Pancreas (tissue), 10 donors: ENCODE results near the gene SUSD5. TPM values are rescaled to one million over a fixed set of nuclear protein-coding genes. Genes with fewer than 3 reads are reported as not detected.

ENCODE experiments used
- ATAC-seq, 4 donors: fragments of 200-7000 bp; cut with Tn5 transposase; one replicate each; pipeline versions ENCODE4 v1.8.0 to v1.9.1; 2020; ENCODE audit warnings: mild to moderate bottlenecking in 4 of 4, moderate library complexity in 4 of 4
- DNase-seq, 6 donors: peaks; one replicate each; pipeline ENCODE4 v3.0.0-alpha.2; 2020
- FAIRE-seq: peaks from 2 replicates; lab custom pipeline; 2012; peaks lifted over from hg19 to GRCh38; lab: Jason Lieb, UNC
- H3K27ac ChIP-seq, 4 donors: fragments of 200-600 bp; sonication (generic); 1 replicate in 3 of 4; 2 replicates in 1 of 4; pipeline versions ENCODE4 v1.5.0 to v1.8.0; 2020
- H3K27me3 ChIP-seq, 4 donors: fragments of 200-600 bp; one replicate each; pipeline ENCODE4 v1.8.0; 2021
- H3K36me3 ChIP-seq, 3 donors: fragments of 200-600 bp; sonication (generic) in 1 of 3; one replicate each; pipeline versions ENCODE4 v1.5.0 to v1.8.0; 2020 to 2021
- H3K4me1 ChIP-seq, 3 donors: fragments of 200-600 bp; one replicate each; pipeline ENCODE4 v1.8.0; 2021
- H3K4me3 ChIP-seq, 4 donors: fragments of 200-600 bp; sonication (generic) in 2 of 4; one replicate each; pipeline versions ENCODE4 v1.5.0 to v1.8.0; 2020 to 2021
- H3K9me3 ChIP-seq, 4 donors: fragments of 200-600 bp; one replicate each; pipeline ENCODE4 v1.8.0; 2021
- WGBS, 2 donors: extraction: QIAGEN DNeasy Blood & Tissue Kit; methylation state at CpG; one replicate each; pipeline ENCODE4 v1.1.7; 2013; 5-methylcytosine and 5-hydroxymethylcytosine counted together
- intact Hi-C, 3 donors: fragments of 100-400 bp; cut with DNase I; formaldehyde crosslinking; loops; one replicate each; pipeline versions ENCODE4 v1.11.1 to v1.14.2; 2022
- polyA plus RNA-seq, 2 donors: library from polyadenylated mRNA; stranded (reverse); fragments of 200-250 nt; gene quantifications; one replicate each; pipeline ENCODE4 v1.2.3, GENCODE V29; 2013
- total RNA-seq, 6 donors: library from RNA; stranded (reverse); fragmentation: NEBNext Ultra II Directional in 4 of 6; extraction: Animal tissue kit (Norgen Biotek cat#: 25700) in 4 of 6; gene quantifications; one replicate each; pipeline versions ENCODE4 v1.2.1 to v1.2.4, GENCODE V29; 2021 to 2023
- TF ChIP-seq, protein P1 (sequence below), 4 donors: fragments of 200-600 bp; sonication (generic) in 3 of 4; IDR thresholded peaks; one replicate each; pipeline versions ENCODE4 v1.5.0 to v1.8.0; 2021; ENCODE audit warnings: antibody characterized with exemption in 4 of 4
- donor health status: healthy with polysubstance abuse.
- donor health status: DM: no; HTN: no; CAD: no; lungs with moderate emphysema.
- donor health status: DM: no; HTN: no; CAD: no.
- donor health status: control.
- donor health status: control.
- donor health status: Bipolar disorder and iron deficiency.
- donor health status: DM: yes; HTN: yes; CAD: no.
- donor health status: DM: no; HTN: no; CAD: no.
- donor health status: DM: no; HTN: no; CAD: no.
- donor health status: DM: yes; HTN: yes; CAD: no.

Gene SUSD5
- total and polyA plus RNA-seq, 8 donors, result 0.05 to 0.54 (median 0.21) TPM

- Histone ChIP-seq H3K9me3 (no peaks in the 10 kb centered on the region), H3K4me1 (no peaks in the 10 kb centered on the region), H3K4me3 (no peak overlapping the region), H3K36me3 (no peaks in the 10 kb centered on the region), H3K27ac (no peak overlapping the region), H3K27me3 (no peaks in the 10 kb centered on the region)
- WGBS, 2 donors, result 45 to 46% methylated on average over 6 of the region's 6 CpGs
- FAIRE-seq, result no peak
- intact Hi-C loops, result no loop called here
- TF ChIP-seq, protein P1, sequence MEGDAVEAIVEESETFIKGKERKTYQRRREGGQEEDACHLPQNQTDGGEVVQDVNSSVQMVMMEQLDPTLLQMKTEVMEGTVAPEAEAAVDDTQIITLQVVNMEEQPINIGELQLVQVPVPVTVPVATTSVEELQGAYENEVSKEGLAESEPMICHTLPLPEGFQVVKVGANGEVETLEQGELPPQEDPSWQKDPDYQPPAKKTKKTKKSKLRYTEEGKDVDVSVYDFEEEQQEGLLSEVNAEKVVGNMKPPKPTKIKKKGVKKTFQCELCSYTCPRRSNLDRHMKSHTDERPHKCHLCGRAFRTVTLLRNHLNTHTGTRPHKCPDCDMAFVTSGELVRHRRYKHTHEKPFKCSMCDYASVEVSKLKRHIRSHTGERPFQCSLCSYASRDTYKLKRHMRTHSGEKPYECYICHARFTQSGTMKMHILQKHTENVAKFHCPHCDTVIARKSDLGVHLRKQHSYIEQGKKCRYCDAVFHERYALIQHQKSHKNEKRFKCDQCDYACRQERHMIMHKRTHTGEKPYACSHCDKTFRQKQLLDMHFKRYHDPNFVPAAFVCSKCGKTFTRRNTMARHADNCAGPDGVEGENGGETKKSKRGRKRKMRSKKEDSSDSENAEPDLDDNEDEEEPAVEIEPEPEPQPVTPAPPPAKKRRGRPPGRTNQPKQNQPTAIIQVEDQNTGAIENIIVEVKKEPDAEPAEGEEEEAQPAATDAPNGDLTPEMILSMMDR (IDR thresholded peaks at IDR 0.05), result no peak
- ATAC-seq, result no peak
- DNase-seq, result no peak
Observed at GRCh38 chr3:33202711-33203457, 15.7 kb downstream of the SUSD5 start.

DNA sequence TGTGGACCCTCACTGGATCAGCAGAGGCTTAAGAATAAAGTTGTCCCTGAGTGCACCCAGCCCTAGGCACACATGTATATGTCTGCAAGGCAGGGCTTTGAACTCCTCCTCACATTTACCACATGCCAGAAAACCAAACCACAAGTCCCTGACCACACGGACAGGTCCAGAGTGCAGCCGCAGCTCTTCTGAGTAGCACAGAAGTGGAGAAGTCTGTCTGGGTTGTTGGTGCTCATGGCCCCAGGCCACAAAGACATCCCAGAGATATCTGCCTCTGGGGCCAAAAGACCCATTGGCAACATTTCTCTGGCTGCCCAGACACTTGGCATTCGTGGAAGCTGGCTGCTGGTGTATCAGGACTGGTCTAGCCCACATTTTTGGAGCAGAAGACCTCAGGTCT, 17.4 kb downstream of the SUSD5 start:
- Histone ChIP-seq H3K27ac (no peak overlapping the region), H3K36me3 (no peaks in the 10 kb centered on the region), H3K4me3 (no peak overlapping the region), H3K27me3 (no peaks in the 10 kb centered on the region), H3K4me1 (no peaks in the 10 kb centered on the region), H3K9me3 (no peaks in the 10 kb centered on the region)
- TF ChIP-seq, protein P1 (IDR thresholded peaks at IDR 0.05), result no peak
- no peak for ATAC-seq
- intact Hi-C loops, result no loop called here
- WGBS, 2 donors, result 78 to 87% methylated on average over 3 of the region's 3 CpGs
- DNase-seq, result no peak
- no peak for FAIRE-seq

DNA sequence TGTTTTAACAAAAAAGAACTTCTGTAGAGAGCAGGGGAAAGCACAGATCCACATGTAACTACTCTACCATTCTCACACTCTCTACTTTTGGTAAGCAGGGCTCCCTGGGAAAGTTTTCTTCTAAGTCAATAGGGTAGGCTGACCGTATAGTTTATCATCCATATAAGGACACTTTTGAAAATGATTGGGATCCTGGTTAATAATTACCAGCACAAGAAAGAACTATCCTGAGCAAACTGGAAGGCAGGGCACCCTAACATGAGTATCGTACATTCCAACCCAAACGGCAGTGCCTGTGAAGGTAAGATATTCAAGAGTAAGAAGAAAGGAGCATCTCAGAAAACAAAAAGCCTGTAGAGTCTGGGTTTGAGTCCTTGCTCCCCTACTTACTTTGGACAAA, 22.1 kb downstream of the SUSD5 start:
- H3K4me1 ChIP-seq, result no peaks in the 10 kb centered on the region
- H3K36me3 ChIP-seq, result no peaks in the 10 kb centered on the region
- DNase-seq (no peak), ATAC-seq (no peak), FAIRE-seq (no peak)
- no peaks in the 10 kb centered on the region for H3K27me3 ChIP-seq
- no peaks in the 10 kb centered on the region for H3K9me3 ChIP-seq
- TF ChIP-seq, protein P1 (IDR thresholded peaks at IDR 0.05), result no peak
- no peak overlapping the region for H3K4me3 ChIP-seq
- no peak overlapping the region for H3K27ac ChIP-seq
- intact Hi-C loops, result no loop called here
- 7 to 10% methylated on average over 3 of the region's 3 CpGs for WGBS, 2 donors

DNA sequence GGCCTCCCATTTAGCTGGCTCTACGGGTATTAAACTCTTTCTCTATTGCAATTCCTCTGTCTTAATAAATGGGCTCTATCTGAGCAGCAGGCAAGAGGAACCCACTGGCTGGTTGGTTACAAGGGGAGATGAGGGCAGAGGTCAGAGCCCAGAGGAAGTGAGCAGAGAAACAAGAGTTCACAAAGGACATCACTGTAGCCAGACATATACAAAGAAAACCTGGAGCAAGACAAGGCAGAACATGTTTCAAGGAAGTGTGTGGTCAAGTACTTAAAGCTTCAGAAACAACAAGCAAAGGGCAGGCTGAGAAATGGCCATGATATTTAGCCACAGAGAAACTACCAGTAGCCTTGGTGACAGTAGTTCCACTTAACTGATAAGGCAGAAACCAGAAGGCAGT, 24.3 kb downstream of the SUSD5 start:
- ATAC-seq, result no peak
- Histone ChIP-seq H3K9me3 (no peaks in the 10 kb centered on the region), H3K4me3 (no peak overlapping the region), H3K36me3 (no peaks in the 10 kb centered on the region), H3K27ac (no peak overlapping the region), H3K27me3 (no peaks in the 10 kb centered on the region), H3K4me1 (no peaks in the 10 kb centered on the region)
- WGBS, 2 donors, result 80 to 81% methylated on average over 1 of the region's 1 CpG
- intact Hi-C loops, result no loop called here
- no peak for FAIRE-seq
- TF ChIP-seq, protein P1 (IDR thresholded peaks at IDR 0.05), result no peak
- no peak for DNase-seq

- TF ChIP-seq, protein P1 (IDR thresholded peaks at IDR 0.05), result no peak
- Histone ChIP-seq H3K27ac (no peak overlapping the region), H3K36me3 (no peaks in the 10 kb centered on the region), H3K27me3 (no peaks in the 10 kb centered on the region), H3K4me1 (no peaks in the 10 kb centered on the region), H3K4me3 (no peak overlapping the region), H3K9me3 (no peaks in the 10 kb centered on the region)
- FAIRE-seq (no peak), ATAC-seq (no peak), DNase-seq (no peak)
- 86 to 95% methylated on average over 3 of the region's 3 CpGs for WGBS, 2 donors
- intact Hi-C loops, result no loop called here
Observed at GRCh38 chr3:33187368-33187634, 31.3 kb downstream of the SUSD5 start.
